Astrocyte of the cerebellum (primary cell): ENCODE measurements around the gene BDH2.
A peak's percentile ranks its signal among the peaks of the same experiment; 100 is the strongest.

Experiments
- DNase-seq: peaks from one replicate; pipeline ENCODE4 v3.0.0-alpha.2; 2011; ENCODE audit warnings: low read depth
- H3K4me3 ChIP-seq: 2 replicates; pipeline ENCODE4 v1.5.1; 2011; ENCODE audit warnings: mild to moderate bottlenecking, low read depth, low read length, moderate library complexity
- in situ Hi-C: cut with HindIII; loops from 2 replicates; pipeline ENCODE4 v1.10.0; 2017; ENCODE audit warnings: low sequenced_read_pairs
- TF ChIP-seq, protein P1 (sequence below): IDR thresholded peaks from 2 replicates; pipeline ENCODE4 v1.5.1; 2012; ENCODE audit warnings: low read length, low read depth, moderate library complexity, mild to moderate bottlenecking; ENCODE audit errors: missing control alignments

Gene BDH2

DNA sequence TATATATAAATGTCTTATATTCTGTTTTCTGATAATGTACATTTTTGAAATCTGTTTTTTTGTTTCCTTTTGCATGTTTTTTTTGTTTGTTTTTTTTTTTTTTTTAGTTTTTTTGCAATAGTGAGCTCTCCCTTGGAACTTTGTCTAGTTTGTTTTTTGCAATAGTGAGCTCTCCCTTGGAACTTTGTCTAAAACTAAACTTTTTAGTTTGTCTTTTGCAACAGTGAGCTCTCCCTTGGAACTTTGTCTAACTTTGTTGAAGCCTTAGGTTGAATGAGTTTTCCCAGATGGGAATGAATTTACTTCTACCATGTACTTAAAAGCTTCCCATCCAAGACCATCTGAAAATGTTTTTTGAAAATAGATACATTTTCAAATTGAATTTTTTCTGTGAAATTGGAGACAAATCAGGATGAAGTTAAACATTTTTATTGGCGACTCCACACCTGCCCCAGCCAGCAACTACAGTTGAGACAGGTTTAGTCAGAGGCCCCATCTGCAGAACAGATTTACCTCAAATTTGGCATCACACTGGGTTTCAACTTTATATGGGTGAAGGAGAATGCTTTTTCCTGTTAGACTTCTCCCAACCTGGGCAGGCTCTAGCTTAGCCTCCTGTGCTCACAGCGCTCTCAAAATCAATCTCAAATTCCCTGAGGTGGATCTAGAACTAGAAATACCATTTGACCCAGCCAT is 39.0 kb downstream of the BDH2 start:
- TF ChIP-seq, protein P1, sequence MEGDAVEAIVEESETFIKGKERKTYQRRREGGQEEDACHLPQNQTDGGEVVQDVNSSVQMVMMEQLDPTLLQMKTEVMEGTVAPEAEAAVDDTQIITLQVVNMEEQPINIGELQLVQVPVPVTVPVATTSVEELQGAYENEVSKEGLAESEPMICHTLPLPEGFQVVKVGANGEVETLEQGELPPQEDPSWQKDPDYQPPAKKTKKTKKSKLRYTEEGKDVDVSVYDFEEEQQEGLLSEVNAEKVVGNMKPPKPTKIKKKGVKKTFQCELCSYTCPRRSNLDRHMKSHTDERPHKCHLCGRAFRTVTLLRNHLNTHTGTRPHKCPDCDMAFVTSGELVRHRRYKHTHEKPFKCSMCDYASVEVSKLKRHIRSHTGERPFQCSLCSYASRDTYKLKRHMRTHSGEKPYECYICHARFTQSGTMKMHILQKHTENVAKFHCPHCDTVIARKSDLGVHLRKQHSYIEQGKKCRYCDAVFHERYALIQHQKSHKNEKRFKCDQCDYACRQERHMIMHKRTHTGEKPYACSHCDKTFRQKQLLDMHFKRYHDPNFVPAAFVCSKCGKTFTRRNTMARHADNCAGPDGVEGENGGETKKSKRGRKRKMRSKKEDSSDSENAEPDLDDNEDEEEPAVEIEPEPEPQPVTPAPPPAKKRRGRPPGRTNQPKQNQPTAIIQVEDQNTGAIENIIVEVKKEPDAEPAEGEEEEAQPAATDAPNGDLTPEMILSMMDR = no peak
- in situ Hi-C loops = no loop called here
- no peak overlapping the region for H3K4me3 ChIP-seq
- DNase-seq = no peak

DNA sequence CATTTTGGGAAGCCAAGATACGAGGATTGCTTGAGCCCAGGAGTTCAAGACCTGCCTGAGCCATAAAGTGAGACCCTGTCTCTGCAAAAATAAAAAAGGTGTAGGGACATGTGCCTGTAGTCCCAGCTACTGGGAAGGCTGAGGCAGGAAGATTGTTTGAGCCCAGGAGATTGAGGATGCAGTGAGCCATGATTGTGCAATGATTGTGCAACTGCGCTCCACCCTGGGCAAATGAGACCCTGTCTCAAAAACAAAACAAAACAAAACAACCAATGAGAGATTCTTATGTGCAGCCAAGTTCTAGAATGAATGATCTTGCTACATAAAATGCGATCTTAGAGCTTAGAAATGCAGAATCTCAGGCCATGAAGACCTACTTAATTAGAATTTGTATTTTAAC is 45.6 kb downstream of the BDH2 start:
- TF ChIP-seq, protein P1 = no peak
- no peak for DNase-seq
- no peak overlapping the region for H3K4me3 ChIP-seq
- in situ Hi-C loops = no loop called here

DNA sequence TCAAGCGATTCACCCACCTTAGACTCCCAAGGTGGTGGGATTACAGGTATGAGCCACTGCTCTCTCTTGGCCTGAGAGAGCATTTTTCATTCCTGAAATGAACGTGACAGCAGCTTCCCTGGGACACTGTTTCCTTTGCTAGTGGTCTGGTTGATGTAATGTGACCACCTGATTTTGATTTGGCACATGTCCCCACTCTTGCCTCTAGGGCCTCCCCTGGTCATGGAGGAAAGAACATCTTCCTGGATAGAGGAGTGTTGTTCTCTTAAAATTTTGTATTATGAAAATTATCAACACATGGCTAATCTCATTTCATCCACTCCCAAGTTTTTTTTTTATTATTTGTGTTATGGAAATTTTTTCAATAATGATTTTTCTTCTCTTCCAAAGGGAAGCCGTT is 46.9 kb downstream of the BDH2 start:
- H3K4me3 ChIP-seq = no peak overlapping the region
- DNase-seq = no peak
- TF ChIP-seq, protein P1 = no peak
- in situ Hi-C loops = no loop called here

DNA sequence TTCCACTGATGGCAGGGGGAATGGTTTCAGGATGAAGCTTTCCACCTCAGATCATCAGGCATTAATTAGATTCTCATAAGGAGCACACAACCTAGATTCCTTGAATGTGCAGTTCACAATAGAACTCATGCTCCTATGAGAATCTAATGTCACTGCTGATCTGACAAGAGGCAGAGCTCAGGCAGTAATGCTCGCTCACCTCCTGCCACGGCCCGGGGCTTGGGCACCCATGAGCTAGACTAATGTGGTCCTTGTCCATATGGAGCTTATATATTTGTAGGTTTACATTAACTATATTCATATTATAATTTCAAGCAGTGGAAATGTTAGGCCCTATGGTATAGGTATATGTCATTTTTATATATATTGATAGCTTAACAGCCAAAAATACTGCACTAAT is 47.5 kb downstream of the BDH2 start:
- TF ChIP-seq, protein P1 = no peak
- in situ Hi-C loops = no loop called here
- no peak for DNase-seq
- no peak overlapping the region for H3K4me3 ChIP-seq

DNA sequence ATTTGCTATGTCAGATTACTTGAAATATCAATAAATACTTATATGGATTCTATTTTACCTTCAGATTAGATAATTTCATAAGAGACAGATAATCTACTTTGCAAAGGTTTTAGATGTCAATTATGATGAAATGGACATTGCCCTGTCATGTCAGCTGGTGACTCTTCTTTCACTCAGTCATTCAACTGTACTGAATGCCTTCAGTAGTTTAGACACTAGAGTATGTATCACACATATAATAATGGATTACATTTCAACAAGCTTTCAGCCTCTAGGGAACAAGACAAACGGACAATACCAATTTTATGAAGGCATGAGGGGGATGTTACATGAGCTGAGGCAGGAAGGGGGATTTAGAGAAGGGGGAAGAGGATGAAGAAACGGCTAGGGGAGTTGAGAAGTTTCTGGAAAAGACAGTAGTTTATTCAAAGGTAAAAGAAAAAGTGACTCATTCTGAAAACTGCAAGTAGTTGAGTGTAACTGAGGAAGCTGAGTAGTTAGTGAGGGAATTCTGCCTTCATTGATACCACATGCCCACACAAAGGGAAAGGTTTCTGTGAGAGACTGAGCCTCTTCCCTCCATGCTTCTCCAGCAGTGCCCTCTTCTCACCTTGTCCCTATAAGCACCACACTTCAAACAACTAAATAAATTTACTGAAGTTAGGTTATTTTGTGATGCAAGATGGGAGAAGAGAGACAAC is 48.7 kb downstream of the BDH2 start:
- TF ChIP-seq, protein P1 = no peak
- no peak overlapping the region for H3K4me3 ChIP-seq
- in situ Hi-C loops = no loop called here

DNA sequence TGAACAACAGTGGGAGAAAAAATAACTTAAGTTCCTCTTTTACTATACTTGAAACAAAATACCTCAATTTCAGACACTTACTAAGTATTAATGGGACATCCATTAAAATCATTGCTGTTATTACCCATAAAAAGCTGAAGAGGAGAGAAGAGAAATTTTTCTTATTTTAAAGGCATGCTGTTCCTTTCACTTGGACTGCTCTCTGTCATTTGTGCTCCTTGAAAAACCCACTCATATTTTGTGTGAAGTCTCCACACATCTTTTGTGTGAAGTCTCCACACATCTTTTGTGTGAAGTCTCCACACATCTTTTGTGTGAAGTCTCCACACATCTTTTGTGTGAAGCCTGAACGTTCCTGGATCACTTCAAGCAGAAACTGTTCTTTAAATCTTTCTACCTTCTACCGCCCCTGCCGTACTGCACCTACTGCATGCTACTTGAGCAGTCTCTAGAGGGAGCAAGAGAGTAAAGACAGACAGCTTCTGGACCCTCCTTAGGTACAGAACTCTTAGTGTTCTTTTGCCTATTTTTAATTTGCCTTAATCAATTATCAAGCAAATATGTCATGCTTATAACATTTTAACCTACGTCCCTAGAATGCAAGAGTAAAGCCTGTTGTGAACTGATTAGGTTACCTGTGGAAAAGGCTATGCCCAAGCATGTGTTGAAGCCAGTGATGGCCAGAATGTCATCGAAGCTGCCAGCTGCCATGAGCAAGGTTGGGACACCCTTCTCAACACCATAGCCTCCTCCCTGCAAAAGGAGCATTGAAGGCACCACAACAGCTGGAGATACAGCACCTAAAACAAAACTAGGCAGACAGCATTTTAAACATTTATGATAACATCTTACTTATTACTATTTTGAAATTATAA is 53.0 kb downstream of the BDH2 start:
- TF ChIP-seq, protein P1 = peak; percentile 87
- no peak overlapping the region for H3K4me3 ChIP-seq
- in situ Hi-C loops = no loop called here
- peak; percentile 34 for DNase-seq

More for the DNA sequence above, 48.7 kb downstream of the BDH2 start:
- DNase-seq = no peak
